Measurements from ENCODE around the gene QRFPR. TPM values are rescaled to one million over a fixed set of nuclear protein-coding genes. Genes with fewer than 3 reads are reported as not detected.

The QRFPR gene
- total RNA-seq, 1 experiment from 2014 or later, result 0.63 TPM

- Histone ChIP-seq H4K8ac (replicated peaks; ENCODE audit: insufficient read length, low read depth, low read length) (no peak overlapping the region), H3K23me2 (ENCODE audit: insufficient read length, low read depth, low read length, poor library complexity, severe bottlenecking) (no peaks in the 10 kb centered on the region), H3K27me3 (ENCODE audit: insufficient read depth, low read length) (no peaks in the 10 kb centered on the region), H3K4me2 (ENCODE audit: insufficient read depth, insufficient read length, low read length) (no peak overlapping the region), H2BK12ac (ENCODE audit: insufficient read length, low read depth, low read length) (no peak overlapping the region), H3K79me2 (ENCODE audit: insufficient read depth, low read length) (no peaks in the 10 kb centered on the region), H3K4ac (ENCODE audit: low read depth, low read length) (no peak overlapping the region), H4K20me1 (ENCODE audit: control insufficient read depth, insufficient read depth, insufficient read length) (no peaks in the 10 kb centered on the region), H2BK5ac (ENCODE audit: insufficient read length, low read length) (no peak overlapping the region), H3K9me3 (ENCODE audit: control insufficient read depth, low read depth, low read length) (no peaks in the 10 kb centered on the region), H4K91ac (ENCODE audit: insufficient read length, low read depth, low read length) (no peak overlapping the region), H3T11ph (ENCODE audit: low read length) (no peak overlapping the region), H3K18ac (ENCODE audit: insufficient read length, low read depth, low read length) (no peak overlapping the region), H3K56ac (ENCODE audit: insufficient read length, low read depth, low read length) (no peak overlapping the region), H3K23ac (ENCODE audit: insufficient read length, low read depth, low read length) (no peak overlapping the region), H3K4me1 (ENCODE audit: insufficient read depth, low read length) (no peaks in the 10 kb centered on the region), H2AFZ (ENCODE audit: low read length) (no peak overlapping the region), H3K79me1 (ENCODE audit: insufficient read depth, low read depth, low read length, poor library complexity, severe bottlenecking) (no peaks in the 10 kb centered on the region), H2AK5ac (ENCODE audit: insufficient read length, low read length) (no peak overlapping the region), H4K5ac (ENCODE audit: insufficient read length, low read depth, low read length) (no peak overlapping the region), H3K27ac (ENCODE audit: insufficient read length, low read depth, low read length) (no peak overlapping the region), H2BK20ac (ENCODE audit: low read depth, low read length, poor library complexity, severe bottlenecking) (no peak overlapping the region), H3K14ac (ENCODE audit: insufficient read depth, low read length) (no peak overlapping the region), H2BK120ac (ENCODE audit: low read depth, low read length, poor library complexity, severe bottlenecking) (no peak overlapping the region), H2BK15ac (ENCODE audit: low read depth, low read length) (no peak overlapping the region), H3K9ac (ENCODE audit: extremely low read depth, insufficient read length, low read length) (no peak overlapping the region)
- peaks cover 0 to 2% of the 10 kb centered on the region in 2 experiments; a peak in 1 of 5 replicates for H3K9me3 Mint-ChIP-seq
- no peak for DNase-seq
- no peaks in the 10 kb centered on the region; the same call in 1 of the 2 replicates for H3K27me3 Mint-ChIP-seq (ENCODE audit: low read depth)
- no peak overlapping the region; a peak in 1 of 7 replicates for H3K27ac Mint-ChIP-seq
- no CpG with 5 or more reads among the region's 4 CpGs for WGBS (ENCODE audit: extremely low coverage, insufficient read length, low lambda C conversion rate)
- no peak for TF ChIP-seq CTCF (conservative IDR thresholded peaks at IDR 0.05)
- H3K36me3 Mint-ChIP-seq (ENCODE audit: insufficient read depth in 1 of 3, low read depth in 3 of 3), result no peaks in the 10 kb centered on the region
- H3K4me1 Mint-ChIP-seq, result no peaks in the 10 kb centered on the region
- H3K4me3 Mint-ChIP-seq, result no peak overlapping the region
These were observed 19.8 kb upstream of the QRFPR start for GRCh38 chr4:121400632-121401031.

Data from H9 (cell line).